Ovary (tissue), 9 donors: Measurements from ENCODE around the gene HOXA11. TPM values are rescaled to one million over a fixed set of nuclear protein-coding genes. Genes with fewer than 3 reads are reported as not detected.

Experiments used
- DNase-seq, 5 donors: peaks; one replicate each; pipeline ENCODE4 v3.0.0-alpha.2; 2019 to 2020
- H3K27ac ChIP-seq, 2 donors: fragments of 200-600 bp; one replicate each; pipeline versions ENCODE4 v1.5.1 to v1.8.0; 2019 to 2022
- H3K27me3 ChIP-seq: fragments of 200-600 bp; one replicate; pipeline ENCODE4 v1.8.0; 2022
- H3K36me3 ChIP-seq: fragments of 200-600 bp; sonication (generic); one replicate; pipeline ENCODE4 v1.5.1; 2019
- H3K4me1 ChIP-seq: one replicate; pipeline ENCODE4 v1.8.1; 2013; ENCODE audit warnings: mild to moderate bottlenecking, moderate library complexity; ENCODE audit not compliant: insufficient read depth
- H3K4me3 ChIP-seq: fragments of 200-600 bp; sonication (generic); one replicate; pipeline ENCODE4 v1.5.1; 2017
- H3K9me3 ChIP-seq, 2 donors: fragments of 200-600 bp in 1 of 2; sonication (generic) in 1 of 2; one replicate each; pipeline versions ENCODE4 v1.5.1 to v1.8.1; 2013 to 2019; ENCODE audit warnings: mild to moderate bottlenecking in 1 of 2, moderate library complexity in 1 of 2
- CTCF ChIP-seq, 3 donors: fragments of 450-650 bp in 2 of 3; fragments of 200-600 bp in 1 of 3; IDR thresholded peaks; one replicate each; pipeline versions ENCODE4 v1.5.1 to v1.8.0; 2016 to 2022; ENCODE audit warnings: antibody characterized with exemption in 3 of 3, mild to moderate bottlenecking in 1 of 3
- EP300 ChIP-seq: sonication (generic); formaldehyde crosslinking; IDR thresholded peaks from one replicate; pipeline ENCODE4 v1.6.1; 2017; ENCODE audit warnings: antibody characterized with exemption
- POLR2A ChIP-seq: fragments of 450-650 bp; IDR thresholded peaks from one replicate; pipeline ENCODE4 v1.6.1; 2017; ENCODE audit warnings: antibody characterized with exemption, mild to moderate bottlenecking, moderate library complexity
- WGBS, 3 donors: extraction: QIAGEN DNeasy Blood & Tissue Kit in 1 of 3; methylation state at CpG; one replicate each; pipeline versions ENCODE4 v1.1.5 to v1.1.7; 2013 to 2017; 5-methylcytosine and 5-hydroxymethylcytosine counted together
- intact Hi-C, 4 donors: fragments of 100-400 bp; cut with DNase I; formaldehyde crosslinking; loops; one replicate each; pipeline versions ENCODE4 v1.11.0 to v1.15.1; 2022 to 2023
- polyA plus RNA-seq, 2 donors: library from polyadenylated mRNA; stranded (reverse); fragments of 200-250 nt in 1 of 2; fragments of 350-450 nt in 1 of 2; fragmentation: Illumina TruSeq in 1 of 2; extraction: RNeasy Lipid Tissue Mini Kit (QIAGEN cat#74804) in 1 of 2; gene quantifications; one replicate each; pipeline ENCODE4 v1.2.3, GENCODE V29; 2013 to 2014
- total RNA-seq, 7 donors: library from RNA; depleted of rRNA in 2 of 7; stranded (reverse); fragments of >200 nt in 2 of 7; fragmentation: NEBNext Ultra II Directional in 3 of 7; extraction: Animal tissue kit (Norgen Biotek cat#: 25700) in 3 of 7; gene quantifications; one replicate each; pipeline versions ENCODE4 v1.1.0 to v1.2.4, GENCODE V29; 2016 to 2023
- donor health status: DM: no; HTN: no; CAD: no; lungs with moderate emphysema.
- donor health status: DM: no; HTN: no; CAD: no.
- donor health status: Bipolar disorder and iron deficiency.
- donor health status: DM: yes; HTN: yes; CAD: no.
- donor health status: DM: no; HTN: no; CAD: no.
- donor health status: DM: yes; HTN: yes; CAD: no.

Gene HOXA11
- total and polyA plus RNA-seq, 9 donors, result 0.11 to 2.0 (median 0.91) TPM; not detected in 3

GRCh38 chr7:27181795-27182275 lies 3.2 kb downstream of the HOXA11 start:
- no peaks in the 10 kb centered on the region for H3K36me3 ChIP-seq
- H3K4me1 ChIP-seq, result peaks cover 2% of the 10 kb centered on the region
- intact Hi-C loops, result loop anchor here in 1 of 4 donors (10.0 kb wide), 1 partner anchor 1317 kb away; no protein-coding TSS in a partner anchor
- WGBS, 3 donors, result 48 to 88% (median 57%) methylated on average over 4 of the region's 4 CpGs
- peak in 1 of 5 donors; percentile 19 for DNase-seq
- no peak overlapping the region for H3K27ac ChIP-seq
- H3K27me3 ChIP-seq, result peaks cover 18% of the 10 kb centered on the region
- TF ChIP-seq EP300 (no peak), POLR2A (no peak), CTCF (IDR thresholded peaks at IDR 0.05) (no peak)
- H3K4me3 ChIP-seq, result peak overlapping the region; percentile 21
- no peaks in the 10 kb centered on the region for H3K9me3 ChIP-seq

GRCh38 chr7:27180431-27181420 lies 4.3 kb downstream of the HOXA11 start:
- DNase-seq, result peak in 1 of 5 donors; percentile 22
- Histone ChIP-seq H3K4me3 (peak overlapping the region; percentile 53), H3K27ac (no peak overlapping the region), H3K36me3 (no peaks in the 10 kb centered on the region), H3K27me3 (peaks cover 18% of the 10 kb centered on the region), H3K9me3 (no peaks in the 10 kb centered on the region), H3K4me1 (peaks cover 2% of the 10 kb centered on the region)
- WGBS, 3 donors, result 64 to 73% (median 66%) methylated on average over 12 of the region's 12 CpGs
- no peak for TF ChIP-seq POLR2A
- TF ChIP-seq CTCF (IDR thresholded peaks at IDR 0.05), result no peak
- no peak for TF ChIP-seq EP300
- intact Hi-C loops, result loop anchor here in 1 of 4 donors (10.0 kb wide), 1 partner anchor 1316 kb away; no protein-coding TSS in a partner anchor

- no peak overlapping the region for H3K27ac ChIP-seq
These were observed 5.3 kb downstream of the HOXA11 start for GRCh38 chr7:27179503-27180430.

More at GRCh38 chr7:27179503-27180430, 5.3 kb downstream of the HOXA11 start:
- DNase-seq, result peak in 1 of 5 donors; percentile 72
- Histone ChIP-seq H3K36me3 (no peaks in the 10 kb centered on the region), H3K4me1 (peaks cover 2% of the 10 kb centered on the region), H3K4me3 (peak overlapping the region; percentile 53), H3K27me3 (peaks cover 14% of the 10 kb centered on the region), H3K9me3 (no peaks in the 10 kb centered on the region)
- intact Hi-C loops, result loop anchor here in 1 of 4 donors (10.0 kb wide), 1 partner anchor 1315 kb away; no protein-coding TSS in a partner anchor
- 7 to 14% (median 7%) methylated on average over 56 of the region's 56 CpGs for WGBS, 3 donors
- TF ChIP-seq EP300, result no peak
- TF ChIP-seq POLR2A, result no peak
- TF ChIP-seq CTCF (IDR thresholded peaks at IDR 0.05), result peak in 1 of 3 donors; percentile 19
